Stimulated activated CD8-positive, alpha-beta memory T cell treated with anti-CD3 and anti-CD28 coated beads, Interleukin-2, amount 100 ng/mL, for 1 hour (primary cell): ENCODE data around the gene ARID4A.
"Not testable (repeated sequence)": the region's sequence is repeated elsewhere in the genome, so short reads cannot be mapped to it uniquely, and the experiment has no call there.

ENCODE experiments used
- DNase-seq, 2 donors: peaks; one replicate each; pipeline ENCODE4 v3.0.0-alpha.2; 2020; ENCODE audit warnings: low read depth in 2 of 2

ARID4A gene

GRCh38 chr14:58362272-58362671 lies 63.9 kb downstream of the ARID4A start:
- not testable (repeated sequence) for DNase-seq

GRCh38 chr14:58362798-58363412 lies 64.5 kb downstream of the ARID4A start:
- no peak for DNase-seq

GRCh38 chr14:58364316-58364715 lies 66.0 kb downstream of the ARID4A start:
- no peak for DNase-seq

- no peak for DNase-seq
Observed at GRCh38 chr14:58367296-58367695, 68.9 kb downstream of the ARID4A start.

GRCh38 chr14:58368956-58369355 lies 70.6 kb downstream of the ARID4A start:
- DNase-seq = no peak

- no peak for DNase-seq
Observed at GRCh38 chr14:58376791-58377190, 78.4 kb downstream of the ARID4A start.

GRCh38 chr14:58390830-58391229 lies 92.5 kb downstream of the ARID4A start:
- no peak for DNase-seq

- no peak for DNase-seq
Observed at GRCh38 chr14:58395562-58395811, 97.1 kb downstream of the ARID4A start.

- DNase-seq = peak; percentile 48 to 51
Observed at GRCh38 chr14:58395812-58396788, 97.7 kb downstream of the ARID4A start, which contains the start of gene TOMM20L. Gene TOMM20L, plus strand, starts transcription at chr14:58395930. Its CDS starts 28 bp downstream, at chr14:58395958.

- no peak for DNase-seq
Observed at GRCh38 chr14:58397156-58397555, 98.8 kb downstream of the ARID4A start.

GRCh38 chr14:58398495-58398894 lies 100.1 kb downstream of the ARID4A start:
- no peak for DNase-seq

GRCh38 chr14:58398895-58399294 lies 100.5 kb downstream of the ARID4A start:
- no peak for DNase-seq

- DNase-seq = no peak
Observed at GRCh38 chr14:58401587-58401986, 103.2 kb downstream of the ARID4A start.

- DNase-seq = no peak
Observed at GRCh38 chr14:58408681-58409215, 110.4 kb downstream of the ARID4A start.

- no peak for DNase-seq
Observed at GRCh38 chr14:58414845-58415244, 116.5 kb downstream of the ARID4A start.

GRCh38 chr14:58415636-58416547 lies 117.5 kb downstream of the ARID4A start:
- no peak for DNase-seq

GRCh38 chr14:58416934-58417333 lies 118.6 kb downstream of the ARID4A start:
- DNase-seq = not testable (repeated sequence)
